Prostate gland (tissue), 2 donors: ENCODE measurements around the gene VAC14. TPM values are rescaled to one million over a fixed set of nuclear protein-coding genes. Genes with fewer than 3 reads are reported as not detected.

Experiments used
- DNase-seq: peaks from one replicate; pipeline ENCODE4 v3.0.0-alpha.2; 2019; ENCODE audit warnings: low spot score
- H3K27ac ChIP-seq, 2 donors: fragments of 200-600 bp; sonication (generic); 2 replicates each; pipeline ENCODE4 v1.5.1; 2017 to 2019
- H3K27me3 ChIP-seq: fragments of 200-600 bp; sonication (generic); replicated peaks from 2 replicates; pipeline ENCODE4 v1.5.1; 2019; ENCODE audit not compliant: insufficient read depth
- H3K36me3 ChIP-seq, 2 donors: fragments of 200-600 bp; sonication (generic); 1 replicate in 1 of 2; 2 replicates in 1 of 2; pipeline versions ENCODE4 v1.5.1 to v1.8.1; 2017 to 2019
- H3K4me1 ChIP-seq: fragments of 200-600 bp; sonication (generic); replicated peaks from 2 replicates; pipeline ENCODE4 v1.5.1; 2019
- H3K4me3 ChIP-seq, 2 donors: fragments of 200-600 bp; sonication (generic); 2 replicates each; pipeline ENCODE4 v1.5.1; 2017 to 2019
- H3K9me3 ChIP-seq: fragments of 200-600 bp; sonication (generic); 2 replicates; pipeline ENCODE4 v1.5.1; 2017
- POLR2A ChIP-seq: fragments of 450-650 bp; IDR thresholded peaks from one replicate; pipeline ENCODE4 v1.6.1; 2016; ENCODE audit warnings: antibody characterized with exemption, mild to moderate bottlenecking
- POLR2AphosphoS5 ChIP-seq: sonication (generic); formaldehyde crosslinking; IDR thresholded peaks from one replicate; pipeline ENCODE4 v1.6.1; 2017; ENCODE audit warnings: antibody characterized with exemption
- WGBS: methylation state at CpG from one replicate; pipeline ENCODE4 v1.1.5; 2018; 5-methylcytosine and 5-hydroxymethylcytosine counted together
- intact Hi-C: fragments of 100-400 bp; cut with DNase I; formaldehyde crosslinking; loops from one replicate; pipeline ENCODE4 v1.14.2; 2022
- total RNA-seq, 2 donors: library from RNA; depleted of rRNA; stranded (reverse); fragments of >200 nt; gene quantifications; one replicate each; pipeline ENCODE4 v1.1.0, GENCODE V29; 2016
- TF ChIP-seq, protein P1 (sequence below), 4 experiments: fragments of 200-600 bp in 2 of 4; fragments of 450-650 bp in 2 of 4; sonication (generic) in 2 of 4; IDR thresholded peaks; 1 replicate in 3 of 4; 2 replicates in 1 of 4; pipeline ENCODE4 v1.5.1; 2016 to 2019; ENCODE audit warnings: antibody characterized with exemption in 4 of 4, mild to moderate bottlenecking in 2 of 4, moderate library complexity in 2 of 4

VAC14 gene
- total RNA-seq, 2 donors from 2014 or later: 30.3 to 66.8 TPM

DNA sequence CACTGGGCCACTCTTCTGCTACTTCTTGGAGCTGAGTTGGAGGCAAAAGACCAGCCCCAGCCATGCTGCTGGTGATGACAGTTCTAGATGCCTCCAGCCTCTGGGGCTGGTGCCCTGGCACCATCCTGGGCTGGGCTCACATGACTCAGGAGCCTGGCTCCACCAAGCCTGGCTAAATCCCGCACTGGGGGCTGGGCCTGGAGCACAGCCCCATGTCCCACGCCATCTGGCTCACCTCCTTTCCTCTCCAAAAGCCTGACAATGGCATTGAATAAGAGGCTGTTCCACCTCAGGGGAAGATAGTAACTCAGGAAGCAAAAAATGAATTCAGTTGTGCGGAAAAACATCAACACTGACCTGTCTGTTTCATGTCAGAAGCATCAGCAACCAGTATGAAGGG lies 70.0 kb downstream of the VAC14 start:
- no peaks in the 10 kb centered on the region for H3K27me3 ChIP-seq
- no peaks in the 10 kb centered on the region for H3K9me3 ChIP-seq
- no peak for TF ChIP-seq POLR2A
- no peak for TF ChIP-seq POLR2AphosphoS5
- TF ChIP-seq, protein P1, sequence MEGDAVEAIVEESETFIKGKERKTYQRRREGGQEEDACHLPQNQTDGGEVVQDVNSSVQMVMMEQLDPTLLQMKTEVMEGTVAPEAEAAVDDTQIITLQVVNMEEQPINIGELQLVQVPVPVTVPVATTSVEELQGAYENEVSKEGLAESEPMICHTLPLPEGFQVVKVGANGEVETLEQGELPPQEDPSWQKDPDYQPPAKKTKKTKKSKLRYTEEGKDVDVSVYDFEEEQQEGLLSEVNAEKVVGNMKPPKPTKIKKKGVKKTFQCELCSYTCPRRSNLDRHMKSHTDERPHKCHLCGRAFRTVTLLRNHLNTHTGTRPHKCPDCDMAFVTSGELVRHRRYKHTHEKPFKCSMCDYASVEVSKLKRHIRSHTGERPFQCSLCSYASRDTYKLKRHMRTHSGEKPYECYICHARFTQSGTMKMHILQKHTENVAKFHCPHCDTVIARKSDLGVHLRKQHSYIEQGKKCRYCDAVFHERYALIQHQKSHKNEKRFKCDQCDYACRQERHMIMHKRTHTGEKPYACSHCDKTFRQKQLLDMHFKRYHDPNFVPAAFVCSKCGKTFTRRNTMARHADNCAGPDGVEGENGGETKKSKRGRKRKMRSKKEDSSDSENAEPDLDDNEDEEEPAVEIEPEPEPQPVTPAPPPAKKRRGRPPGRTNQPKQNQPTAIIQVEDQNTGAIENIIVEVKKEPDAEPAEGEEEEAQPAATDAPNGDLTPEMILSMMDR (IDR thresholded peaks at IDR 0.05): no peak
- DNase-seq: no peak
- no peaks in the 10 kb centered on the region for H3K36me3 ChIP-seq
- no peak overlapping the region for H3K27ac ChIP-seq
- H3K4me3 ChIP-seq: no peak overlapping the region
- peaks cover 8% of the 10 kb centered on the region for H3K4me1 ChIP-seq
- 52% methylated on average over 3 of the region's 3 CpGs for WGBS
- intact Hi-C loops: no loop called here

DNA sequence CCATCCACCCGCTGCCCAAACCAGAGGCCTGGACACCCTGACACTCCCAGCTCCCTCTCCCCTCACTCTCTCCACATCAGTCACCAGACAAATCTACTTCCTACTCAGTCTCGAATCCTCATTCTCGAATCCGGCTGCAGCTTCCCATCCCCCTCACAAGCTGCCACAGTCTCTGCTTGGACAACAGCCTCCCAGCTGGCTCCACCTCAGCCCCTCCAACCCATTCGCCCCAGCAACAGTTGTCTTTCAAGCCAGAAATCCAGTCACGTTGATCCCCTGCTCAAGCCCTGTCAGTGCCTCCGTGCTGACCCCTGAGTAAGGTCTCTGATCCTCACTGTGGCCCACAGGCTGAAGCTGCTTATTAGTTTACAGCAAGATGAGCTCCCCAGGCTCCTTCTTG lies 70.9 kb downstream of the VAC14 start:
- no peak for DNase-seq
- H3K27me3 ChIP-seq: no peaks in the 10 kb centered on the region
- H3K36me3 ChIP-seq: no peaks in the 10 kb centered on the region
- no peaks in the 10 kb centered on the region for H3K9me3 ChIP-seq
- WGBS: 85% methylated on average over 7 of the region's 7 CpGs
- intact Hi-C loops: no loop called here
- peaks cover 13% of the 10 kb centered on the region for H3K4me1 ChIP-seq
- no peak overlapping the region for H3K27ac ChIP-seq
- no peak overlapping the region for H3K4me3 ChIP-seq
- TF ChIP-seq POLR2A (no peak), POLR2AphosphoS5 (no peak)
- TF ChIP-seq, protein P1 (IDR thresholded peaks at IDR 0.05): no peak

DNA sequence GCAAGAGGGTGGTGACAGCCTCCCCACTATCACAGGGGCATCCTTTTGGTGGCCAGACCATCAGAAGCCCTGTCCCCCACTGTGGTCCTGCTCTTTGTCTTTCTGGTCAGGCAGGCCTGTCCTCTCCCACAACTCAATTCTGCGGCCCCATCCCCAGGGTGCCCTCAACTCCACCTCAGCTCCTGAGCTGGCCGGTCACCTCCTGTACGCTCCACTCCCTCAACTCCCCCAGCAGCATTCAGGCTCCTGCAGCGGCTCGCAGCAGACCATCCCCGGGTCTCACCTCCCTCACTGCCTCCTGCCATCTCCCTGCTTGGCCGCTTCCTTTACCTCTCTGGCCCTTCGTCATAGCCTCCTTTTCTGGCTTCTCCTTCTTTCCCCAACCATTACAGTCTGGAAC lies 71.7 kb downstream of the VAC14 start:
- H3K27me3 ChIP-seq: no peaks in the 10 kb centered on the region
- H3K9me3 ChIP-seq: no peaks in the 10 kb centered on the region
- H3K36me3 ChIP-seq: no peaks in the 10 kb centered on the region
- DNase-seq: no peak
- WGBS: 99% methylated on average over 8 of the region's 8 CpGs
- intact Hi-C loops: no loop called here
- TF ChIP-seq POLR2A (no peak), POLR2AphosphoS5 (no peak)
- TF ChIP-seq, protein P1 (IDR thresholded peaks at IDR 0.05): no peak
- H3K4me3 ChIP-seq: no peak overlapping the region
- peaks cover 13% of the 10 kb centered on the region for H3K4me1 ChIP-seq
- H3K27ac ChIP-seq: no peak overlapping the region

DNA sequence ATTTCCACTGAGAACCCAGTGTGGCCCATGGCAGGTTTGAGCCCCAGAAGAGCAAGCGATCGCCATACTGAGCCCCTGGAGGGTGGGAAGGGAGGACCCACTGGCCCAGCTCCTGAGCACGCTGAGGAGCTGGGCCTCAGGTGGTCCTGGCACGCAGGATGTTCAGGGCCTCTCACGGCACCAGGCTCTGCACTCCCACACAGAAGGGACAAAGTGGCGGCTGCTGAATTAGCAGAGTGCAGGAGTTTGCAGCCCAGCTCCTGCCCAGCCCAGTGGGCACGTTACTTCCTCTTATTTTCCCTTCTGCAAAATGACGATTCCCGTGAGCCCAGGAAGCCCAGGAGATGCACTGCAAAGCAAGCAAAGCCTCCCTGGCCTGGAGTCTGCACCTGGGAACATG lies 72.8 kb downstream of the VAC14 start:
- intact Hi-C loops: no loop called here
- Histone ChIP-seq H3K27ac (no peak overlapping the region), H3K36me3 (no peaks in the 10 kb centered on the region), H3K4me1 (peaks cover 13% of the 10 kb centered on the region), H3K4me3 (no peak overlapping the region), H3K9me3 (no peaks in the 10 kb centered on the region), H3K27me3 (no peaks in the 10 kb centered on the region)
- DNase-seq: no peak
- WGBS: 88% methylated on average over 8 of the region's 9 CpGs
- no peak for TF ChIP-seq POLR2AphosphoS5
- TF ChIP-seq, protein P1 (IDR thresholded peaks at IDR 0.05): no peak
- no peak for TF ChIP-seq POLR2A

DNA sequence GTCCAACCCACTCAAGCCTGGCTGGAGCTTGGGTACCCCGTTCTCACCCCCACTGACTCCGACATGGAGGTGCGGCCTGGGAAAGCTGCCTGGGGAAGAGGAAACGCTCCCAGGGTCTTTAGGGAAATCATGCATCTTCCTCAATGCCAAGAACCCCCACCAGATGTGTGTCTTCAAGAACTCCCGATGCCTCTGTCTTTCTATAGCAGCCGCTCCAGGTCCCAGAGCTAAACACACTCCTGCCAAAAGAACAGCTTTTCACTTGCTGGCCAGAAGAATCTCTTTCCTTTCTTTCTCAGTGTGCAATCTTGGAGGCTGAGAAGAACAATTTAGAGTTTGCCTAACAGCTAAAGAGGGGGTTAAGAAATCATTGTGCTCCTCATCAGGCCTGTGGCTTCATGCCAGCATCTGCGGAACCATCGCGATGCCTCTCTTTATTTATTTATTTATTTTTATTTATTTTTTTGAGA lies 74.0 kb downstream of the VAC14 start:
- Histone ChIP-seq H3K4me3 (no peak overlapping the region), H3K27me3 (no peaks in the 10 kb centered on the region), H3K4me1 (peaks cover 13% of the 10 kb centered on the region), H3K36me3 (no peaks in the 10 kb centered on the region), H3K27ac (peak overlapping the region; percentile 67 to 78), H3K9me3 (no peaks in the 10 kb centered on the region)
- intact Hi-C loops: no loop called here
- WGBS: 59% methylated on average over 9 of the region's 9 CpGs
- TF ChIP-seq, protein P1 (IDR thresholded peaks at IDR 0.05): no peak
- no peak for TF ChIP-seq POLR2A
- TF ChIP-seq POLR2AphosphoS5: no peak
- no peak for DNase-seq
